GM12892 (cell line): Measurements from ENCODE around the gene ZFPM1.

Source experiments
- POLR2A ChIP-seq: IDR thresholded peaks from 2 replicates; pipeline ENCODE4 v1.6.1; 2011; ENCODE audit warnings: low read depth, low read length, control low read depth
- POLR2AphosphoS5 ChIP-seq: IDR thresholded peaks from 2 replicates; pipeline ENCODE4 v1.6.1; 2011; ENCODE audit warnings: low read depth, low read length, control low read depth
- TAF1 ChIP-seq: IDR thresholded peaks from 2 replicates; pipeline ENCODE4 v1.6.1; 2011; ENCODE audit warnings: low read depth, mild to moderate bottlenecking, control low read depth, low read length, borderline replicate concordance

GRCh38 chr16:88418869-88419268 lies 34.2 kb upstream of the ZFPM1 start:
- TF ChIP-seq POLR2A, result no peak
- no peak for TF ChIP-seq TAF1
- no peak for TF ChIP-seq POLR2AphosphoS5
